NCI-H526 treated with DMSO at 0.1 percent for 48 hours (cell line): Measurements from ENCODE around the gene HNF1B.

Experiments used
- DNase-seq: peaks from one replicate; lab custom pipeline; 2025; lab: John Stamatoyannopoulos, UW

Gene HNF1B

GRCh38 chr17:37735165-37735564 is 9.7 kb downstream of the HNF1B start:
- no peak for DNase-seq

- DNase-seq, result no peak
Observed at GRCh38 chr17:37732316-37732715, 12.5 kb downstream of the HNF1B start.

GRCh38 chr17:37731056-37731455 is 13.8 kb downstream of the HNF1B start:
- DNase-seq, result no peak

- DNase-seq, result no peak
Observed at GRCh38 chr17:37729905-37730304, 15.0 kb downstream of the HNF1B start.

GRCh38 chr17:37726891-37727675 is 17.8 kb downstream of the HNF1B start:
- DNase-seq, result no peak

- DNase-seq, result no peak
Observed at GRCh38 chr17:37726248-37726647, 18.6 kb downstream of the HNF1B start.

GRCh38 chr17:37725601-37726146 is 19.2 kb downstream of the HNF1B start:
- no peak for DNase-seq

- DNase-seq, result no peak
Observed at GRCh38 chr17:37725021-37725595, 19.8 kb downstream of the HNF1B start.

GRCh38 chr17:37720989-37721388 is 23.9 kb downstream of the HNF1B start:
- no peak for DNase-seq

GRCh38 chr17:37719866-37720265 is 25.0 kb downstream of the HNF1B start:
- no peak for DNase-seq

GRCh38 chr17:37718324-37719048 is 26.4 kb downstream of the HNF1B start:
- no peak for DNase-seq

GRCh38 chr17:37717627-37718323 is 27.1 kb downstream of the HNF1B start:
- no peak for DNase-seq

- DNase-seq, result peak; percentile 29
Observed at GRCh38 chr17:37714897-37715296, 30.0 kb downstream of the HNF1B start.

GRCh38 chr17:37713624-37714023 is 31.2 kb downstream of the HNF1B start:
- no peak for DNase-seq

- DNase-seq, result no peak
Observed at GRCh38 chr17:37713028-37713431, 31.8 kb downstream of the HNF1B start.

GRCh38 chr17:37711113-37711512 is 33.7 kb downstream of the HNF1B start:
- DNase-seq, result no peak

- peak; percentile 87 for DNase-seq
Observed at GRCh38 chr17:37710344-37710886, 34.4 kb downstream of the HNF1B start.

GRCh38 chr17:37708616-37709212 is 36.1 kb downstream of the HNF1B start:
- DNase-seq, result no peak

GRCh38 chr17:37708008-37708615 is 36.7 kb downstream of the HNF1B start:
- DNase-seq, result no peak

- no peak for DNase-seq
Observed at GRCh38 chr17:37706446-37706845, 38.4 kb downstream of the HNF1B start.

GRCh38 chr17:37702598-37702997 is 42.3 kb downstream of the HNF1B start:
- DNase-seq, result no peak
